Measurements from ENCODE around the gene C6orf89.
A peak's percentile ranks its signal among the peaks of the same experiment; 100 is the strongest.

C6orf89 gene

GRCh38 chr6:36841756-36842155, 44.0 kb upstream of the C6orf89 start:
- H3K9ac ChIP-seq (ENCODE audit: low read length in 5 of 5): no peak overlapping the region
- H3K36me3 ChIP-seq (ENCODE audit: control insufficient read depth in 5 of 5, insufficient read depth in 5 of 5, low read length in 5 of 5): no peaks in the 10 kb centered on the region
- H3K9me3 ChIP-seq (ENCODE audit: control insufficient read depth in 5 of 5, low read length in 5 of 5): no peaks in the 10 kb centered on the region
- H3K27me3 ChIP-seq (ENCODE audit: control insufficient read depth in 5 of 5, insufficient read depth in 4 of 5, low read length in 5 of 5): peaks cover 4 to 21% (median 14%) of the 10 kb centered on the region in 5 donors
- peaks cover 0 to 23% (median 21%) of the 10 kb centered on the region in 5 donors for H3K4me1 ChIP-seq (ENCODE audit: control insufficient read depth in 5 of 5, insufficient read depth in 5 of 5, low read length in 5 of 5)
- H3K4me3 ChIP-seq (ENCODE audit: low read depth in 1 of 5, low read length in 5 of 5): no peak overlapping the region
- H3K27ac ChIP-seq (ENCODE audit: low read depth, low read length): no peak overlapping the region

GRCh38 chr6:36843170-36843569, 42.6 kb upstream of the C6orf89 start:
- Histone ChIP-seq H3K27me3 (ENCODE audit: control insufficient read depth in 5 of 5, insufficient read depth in 4 of 5, low read length in 5 of 5) (peaks cover 4 to 22% (median 14%) of the 10 kb centered on the region in 5 donors), H3K36me3 (ENCODE audit: control insufficient read depth in 5 of 5, insufficient read depth in 5 of 5, low read length in 5 of 5) (no peaks in the 10 kb centered on the region), H3K9me3 (ENCODE audit: control insufficient read depth in 5 of 5, low read length in 5 of 5) (no peaks in the 10 kb centered on the region), H3K9ac (ENCODE audit: low read length in 5 of 5) (no peak overlapping the region), H3K4me1 (ENCODE audit: control insufficient read depth in 5 of 5, insufficient read depth in 5 of 5, low read length in 5 of 5) (peaks cover 0 to 23% (median 21%) of the 10 kb centered on the region in 5 donors), H3K4me3 (ENCODE audit: low read depth in 1 of 5, low read length in 5 of 5) (no peak overlapping the region), H3K27ac (ENCODE audit: low read depth, low read length) (no peak overlapping the region)

GRCh38 chr6:36844232-36845170, 41.3 kb upstream of the C6orf89 start:
- Histone ChIP-seq H3K36me3 (ENCODE audit: control insufficient read depth in 5 of 5, insufficient read depth in 5 of 5, low read length in 5 of 5) (no peaks in the 10 kb centered on the region), H3K27ac (ENCODE audit: low read depth, low read length) (no peak overlapping the region), H3K9me3 (ENCODE audit: control insufficient read depth in 5 of 5, low read length in 5 of 5) (no peaks in the 10 kb centered on the region), H3K4me3 (ENCODE audit: low read depth in 1 of 5, low read length in 5 of 5) (no peak overlapping the region), H3K4me1 (ENCODE audit: control insufficient read depth in 5 of 5, insufficient read depth in 5 of 5, low read length in 5 of 5) (peaks cover 0 to 19% (median 15%) of the 10 kb centered on the region in 5 donors), H3K9ac (ENCODE audit: low read length in 5 of 5) (no peak overlapping the region), H3K27me3 (ENCODE audit: control insufficient read depth in 5 of 5, insufficient read depth in 4 of 5, low read length in 5 of 5) (peaks cover 0 to 11% (median 3%) of the 10 kb centered on the region in 5 donors)

- peaks cover 0 to 10% (median 3%) of the 10 kb centered on the region in 5 donors for H3K27me3 ChIP-seq (ENCODE audit: control insufficient read depth in 5 of 5, insufficient read depth in 4 of 5, low read length in 5 of 5)
- peaks cover 0 to 4% (median 0%) of the 10 kb centered on the region in 5 donors for H3K9me3 ChIP-seq (ENCODE audit: control insufficient read depth in 5 of 5, low read length in 5 of 5)
- H3K27ac ChIP-seq (ENCODE audit: low read depth, low read length): no peak overlapping the region
- no peaks in the 10 kb centered on the region for H3K36me3 ChIP-seq (ENCODE audit: control insufficient read depth in 5 of 5, insufficient read depth in 5 of 5, low read length in 5 of 5)
- H3K9ac ChIP-seq (ENCODE audit: low read length in 5 of 5): no peak overlapping the region
- H3K4me3 ChIP-seq (ENCODE audit: low read depth in 1 of 5, low read length in 5 of 5): no peak overlapping the region
- peaks cover 0 to 15% (median 11%) of the 10 kb centered on the region in 5 donors for H3K4me1 ChIP-seq (ENCODE audit: control insufficient read depth in 5 of 5, insufficient read depth in 5 of 5, low read length in 5 of 5)
Observed at GRCh38 chr6:36845233-36845632, 40.5 kb upstream of the C6orf89 start.

GRCh38 chr6:36847152-36847551, 38.6 kb upstream of the C6orf89 start:
- Histone ChIP-seq H3K27ac (ENCODE audit: low read depth, low read length) (no peak overlapping the region), H3K9ac (ENCODE audit: low read length in 5 of 5) (no peak overlapping the region), H3K9me3 (ENCODE audit: control insufficient read depth in 5 of 5, low read length in 5 of 5) (peaks cover 0 to 12% (median 7%) of the 10 kb centered on the region in 5 donors), H3K27me3 (ENCODE audit: control insufficient read depth in 5 of 5, insufficient read depth in 4 of 5, low read length in 5 of 5) (peaks cover 0 to 3% (median 0%) of the 10 kb centered on the region in 5 donors), H3K4me1 (ENCODE audit: control insufficient read depth in 5 of 5, insufficient read depth in 5 of 5, low read length in 5 of 5) (peaks cover 0 to 9% (median 0%) of the 10 kb centered on the region in 5 donors), H3K36me3 (ENCODE audit: control insufficient read depth in 5 of 5, insufficient read depth in 5 of 5, low read length in 5 of 5) (no peaks in the 10 kb centered on the region), H3K4me3 (ENCODE audit: low read depth in 1 of 5, low read length in 5 of 5) (no peak overlapping the region)

GRCh38 chr6:36847991-36848390, 37.8 kb upstream of the C6orf89 start:
- H3K36me3 ChIP-seq (ENCODE audit: control insufficient read depth in 5 of 5, insufficient read depth in 5 of 5, low read length in 5 of 5): no peaks in the 10 kb centered on the region
- peaks cover 0 to 3% (median 0%) of the 10 kb centered on the region in 5 donors for H3K27me3 ChIP-seq (ENCODE audit: control insufficient read depth in 5 of 5, insufficient read depth in 4 of 5, low read length in 5 of 5)
- H3K4me1 ChIP-seq (ENCODE audit: control insufficient read depth in 5 of 5, insufficient read depth in 5 of 5, low read length in 5 of 5): peaks cover 2 to 9% (median 5%) of the 10 kb centered on the region in 5 donors
- peaks cover 0 to 12% (median 7%) of the 10 kb centered on the region in 5 donors for H3K9me3 ChIP-seq (ENCODE audit: control insufficient read depth in 5 of 5, low read length in 5 of 5)
- no peak overlapping the region for H3K4me3 ChIP-seq (ENCODE audit: low read depth in 1 of 5, low read length in 5 of 5)
- H3K27ac ChIP-seq (ENCODE audit: low read depth, low read length): no peak overlapping the region
- H3K9ac ChIP-seq (ENCODE audit: low read length in 5 of 5): no peak overlapping the region

- H3K27me3 ChIP-seq (ENCODE audit: control insufficient read depth in 5 of 5, insufficient read depth in 4 of 5, low read length in 5 of 5): peaks cover 0 to 3% (median 0%) of the 10 kb centered on the region in 5 donors
- H3K27ac ChIP-seq (ENCODE audit: low read depth, low read length): no peak overlapping the region
- H3K4me1 ChIP-seq (ENCODE audit: control insufficient read depth in 5 of 5, insufficient read depth in 5 of 5, low read length in 5 of 5): peaks cover 5 to 12% (median 11%) of the 10 kb centered on the region in 5 donors
- H3K36me3 ChIP-seq (ENCODE audit: control insufficient read depth in 5 of 5, insufficient read depth in 5 of 5, low read length in 5 of 5): no peaks in the 10 kb centered on the region
- H3K9ac ChIP-seq (ENCODE audit: low read length in 5 of 5): no peak overlapping the region
- H3K4me3 ChIP-seq (ENCODE audit: low read depth in 1 of 5, low read length in 5 of 5): no peak overlapping the region
- H3K9me3 ChIP-seq (ENCODE audit: control insufficient read depth in 5 of 5, low read length in 5 of 5): peaks cover 0 to 12% (median 7%) of the 10 kb centered on the region in 5 donors
Observed at GRCh38 chr6:36848658-36849441, 36.9 kb upstream of the C6orf89 start.

- Histone ChIP-seq H3K9ac (ENCODE audit: low read length in 5 of 5) (no peak overlapping the region), H3K4me1 (ENCODE audit: control insufficient read depth in 5 of 5, insufficient read depth in 5 of 5, low read length in 5 of 5) (peaks cover 5 to 12% (median 11%) of the 10 kb centered on the region in 5 donors), H3K9me3 (ENCODE audit: control insufficient read depth in 5 of 5, low read length in 5 of 5) (peaks cover 0 to 12% (median 7%) of the 10 kb centered on the region in 5 donors), H3K27ac (ENCODE audit: low read depth, low read length) (no peak overlapping the region), H3K4me3 (ENCODE audit: low read depth in 1 of 5, low read length in 5 of 5) (peak overlapping the region in 1 of 5 donors; percentile 10), H3K27me3 (ENCODE audit: control insufficient read depth in 5 of 5, insufficient read depth in 4 of 5, low read length in 5 of 5) (peaks cover 0 to 3% (median 0%) of the 10 kb centered on the region in 5 donors), H3K36me3 (ENCODE audit: control insufficient read depth in 5 of 5, insufficient read depth in 5 of 5, low read length in 5 of 5) (peaks cover 0 to 3% (median under 1%) of the 10 kb centered on the region in 5 donors)
Observed at GRCh38 chr6:36850021-36850420, 35.7 kb upstream of the C6orf89 start.

- peaks cover 7 to 15% (median 8%) of the 10 kb centered on the region in 5 donors for H3K36me3 ChIP-seq (ENCODE audit: control insufficient read depth in 5 of 5, insufficient read depth in 5 of 5, low read length in 5 of 5)
- H3K4me1 ChIP-seq (ENCODE audit: control insufficient read depth in 5 of 5, insufficient read depth in 5 of 5, low read length in 5 of 5): peaks cover 5 to 12% (median 11%) of the 10 kb centered on the region in 5 donors
- H3K27me3 ChIP-seq (ENCODE audit: control insufficient read depth in 5 of 5, insufficient read depth in 4 of 5, low read length in 5 of 5): peaks cover 0 to 3% (median 0%) of the 10 kb centered on the region in 5 donors
- H3K27ac ChIP-seq (ENCODE audit: low read depth, low read length): no peak overlapping the region
- no peak overlapping the region for H3K9ac ChIP-seq (ENCODE audit: low read length in 5 of 5)
- H3K4me3 ChIP-seq (ENCODE audit: low read depth in 1 of 5, low read length in 5 of 5): no peak overlapping the region
- H3K9me3 ChIP-seq (ENCODE audit: control insufficient read depth in 5 of 5, low read length in 5 of 5): peaks cover 0 to 12% (median 7%) of the 10 kb centered on the region in 5 donors
Observed at GRCh38 chr6:36851149-36851614, 34.6 kb upstream of the C6orf89 start.

All from subcutaneous abdominal adipose tissue (tissue), 5 donors.